SK-N-SH (cell line): Measurements from ENCODE around the gene OR10A4. TPM values are rescaled to one million over a fixed set of nuclear protein-coding genes. Genes with fewer than 3 reads are reported as not detected.
"Not testable (repeated sequence)": the region's sequence is repeated elsewhere in the genome, so short reads cannot be mapped to it uniquely, and the experiment has no call there.

Source experiments
- CTCF ChIA-PET: fragments of 300-600, 350-600 bp; formaldehyde crosslinking; extraction: SDS; loops from one replicate; lab custom pipeline; 2021; lab: Yijun Ruan, JAX
- POLR2A ChIA-PET: fragments of 350-600 bp; sonication (Branson Sonifier 250); formaldehyde crosslinking; extraction: SDS; loops from one replicate; lab custom pipeline; 2020; ENCODE audit warnings: antibody characterized with exemption, inconsistent platforms; lab: Yijun Ruan, JAX
- DNase-seq: peaks from one replicate; pipeline ENCODE4 v3.0.0; 2012
- H2AFZ ChIP-seq: fragments of 200-600 bp; sonication (generic); 2 replicates; pipeline ENCODE4 v1.8.1; 2016; ENCODE audit warnings: antibody characterized with exemption, mild to moderate bottlenecking, low read depth
- H3F3A ChIP-seq: fragments of 200-600 bp; sonication (generic); replicated peaks from 2 replicates; pipeline ENCODE3; 2016; ENCODE audit warnings: antibody characterized with exemption, mild to moderate bottlenecking; ENCODE audit not compliant: insufficient read depth
- H3K27ac ChIP-seq, 2 experiments: fragments of 200-500 bp in 1 of 2; fragments of 200-600 bp in 1 of 2; sonication (Bioruptor generic) in 1 of 2; sonication (generic), shearing (Covaris generic) in 1 of 2; 2 replicates each; pipeline versions ENCODE4 v1.5.1 to v1.6.1; 2014 to 2016; ENCODE audit warnings: low read depth in 2 of 2, inconsistent platforms in 1 of 2, low read length in 1 of 2, mild to moderate bottlenecking in 1 of 2, mixed read lengths in 1 of 2
- H3K27me3 ChIP-seq: fragments of 200-600 bp; sonication (generic), shearing (Covaris generic); 2 replicates; pipeline ENCODE4 v1.6.1; 2016; ENCODE audit warnings: mixed run types; ENCODE audit not compliant: insufficient read depth
- H3K36me3 ChIP-seq, 2 experiments: fragments of 200-500 bp in 1 of 2; fragments of 200-600 bp in 1 of 2; sonication (Bioruptor generic) in 1 of 2; sonication (generic) in 1 of 2; replicated peaks in 1 of 2; 2 replicates each; pipeline versions ENCODE3 to v1.5.1; 2014 to 2016; ENCODE audit warnings: low read length in 1 of 2, mild to moderate bottlenecking in 1 of 2; ENCODE audit not compliant: insufficient read depth in 2 of 2, control insufficient read depth in 1 of 2
- H3K4me1 ChIP-seq, 2 experiments: fragments of 200-500 bp in 1 of 2; fragments of 200-600 bp in 1 of 2; sonication (Bioruptor generic) in 1 of 2; sonication (generic), shearing (Covaris generic) in 1 of 2; 2 replicates each; pipeline versions ENCODE4 v1.5.1 to v1.6.1; 2014 to 2016; ENCODE audit warnings: low read depth in 1 of 2, low read length in 1 of 2, mixed run types in 1 of 2; ENCODE audit not compliant: insufficient read depth in 2 of 2, control insufficient read depth in 1 of 2
- H3K4me2 ChIP-seq: fragments of 200-600 bp; sonication (generic), shearing (Covaris generic); 2 replicates; pipeline ENCODE4 v1.6.1; 2017; ENCODE audit warnings: mixed run types
- H3K4me3 ChIP-seq, 2 experiments: fragments of 200-500 bp in 1 of 2; fragments of 200-600 bp in 1 of 2; sonication (Bioruptor generic) in 1 of 2; sonication (generic), shearing (Covaris generic) in 1 of 2; 2 replicates each; pipeline versions ENCODE4 v1.5.1 to v1.8.1; 2014 to 2016; ENCODE audit warnings: low read depth in 2 of 2, inconsistent platforms in 1 of 2, low read length in 1 of 2, mild to moderate bottlenecking in 1 of 2, mixed read lengths in 1 of 2, moderate library complexity in 1 of 2
- H3K79me2 ChIP-seq: fragments of 200-600 bp; sonication (generic); 2 replicates; pipeline ENCODE4 v1.8.1; 2017; ENCODE audit warnings: mild to moderate bottlenecking; ENCODE audit not compliant: insufficient read depth
- H3K9ac ChIP-seq: fragments of 200-600 bp; sonication (generic); 2 replicates; pipeline ENCODE4 v1.6.1; 2017; ENCODE audit warnings: mixed run types
- H3K9me2 ChIP-seq: fragments of 200-600 bp; sonication (generic); 2 replicates; pipeline ENCODE4 v1.6.1; 2017; ENCODE audit warnings: mixed run types
- H3K9me3 ChIP-seq: fragments of 200-600 bp; sonication (generic); 2 replicates; pipeline ENCODE4 v1.6.1; 2017; ENCODE audit warnings: mixed run types, mild to moderate bottlenecking, moderate library complexity
- H4K20me1 ChIP-seq: fragments of 200-600 bp; sonication (generic); 2 replicates; pipeline ENCODE4 v1.6.1; 2017; ENCODE audit warnings: mild to moderate bottlenecking, mixed run types; ENCODE audit not compliant: insufficient read depth
- ELF1 ChIP-seq: IDR thresholded peaks from 2 replicates; pipeline ENCODE4 v1.4.0; 2012
- FOSL2 ChIP-seq: IDR thresholded peaks from 2 replicates; pipeline ENCODE4 v1.4.0; 2012; ENCODE audit warnings: low read depth, mild to moderate bottlenecking, moderate library complexity, borderline replicate concordance
- FOXJ3 ChIP-seq: sonication (generic); formaldehyde crosslinking; IDR thresholded peaks from 2 replicates; pipeline ENCODE4 v1.5.1; 2020; ENCODE audit warnings: mild to moderate bottlenecking, missing genetic modification reagents
- GATA2 ChIP-seq: sonication (generic); formaldehyde crosslinking; IDR thresholded peaks from 2 replicates; pipeline ENCODE4 v1.5.0; 2020; ENCODE audit warnings: mild to moderate bottlenecking, missing genetic modification reagents
- MEF2A ChIP-seq: IDR thresholded peaks from 2 replicates; pipeline ENCODE4 v1.4.0; 2012; ENCODE audit warnings: low read depth, borderline replicate concordance
- NFIC ChIP-seq: IDR thresholded peaks from 2 replicates; pipeline ENCODE4 v1.4.0; 2012; ENCODE audit warnings: borderline replicate concordance
- POLR2AphosphoS5 ChIP-seq: IDR thresholded peaks from 2 replicates; pipeline ENCODE4 v1.6.1; 2012; ENCODE audit warnings: low read depth, low read length
- RCOR1 ChIP-seq: fragments of 150-350 bp; IDR thresholded peaks from 2 replicates; pipeline ENCODE4 v1.6.1; 2017; ENCODE audit warnings: antibody characterized with exemption, low read length
- RXRA ChIP-seq: IDR thresholded peaks from 2 replicates; pipeline ENCODE4 v1.4.0; 2012; ENCODE audit warnings: low read depth, mild to moderate bottlenecking, borderline replicate concordance
- SIN3A ChIP-seq: IDR thresholded peaks from 2 replicates; pipeline ENCODE4 v1.6.1; 2012; ENCODE audit warnings: low read depth, mild to moderate bottlenecking, low read length, moderate library complexity, borderline replicate concordance
- TAF1 ChIP-seq: IDR thresholded peaks from 2 replicates; pipeline ENCODE4 v1.6.1; 2012; ENCODE audit warnings: low read depth, mild to moderate bottlenecking, low read length, moderate library complexity, borderline replicate concordance
- TEAD4 ChIP-seq: IDR thresholded peaks from 2 replicates; pipeline ENCODE4 v1.4.0; 2012; ENCODE audit warnings: mild to moderate bottlenecking, borderline replicate concordance; ENCODE audit not compliant: insufficient read depth
- YY1 ChIP-seq: IDR thresholded peaks from 2 replicates; pipeline ENCODE4 v1.4.0; 2012; ENCODE audit warnings: low read depth, mild to moderate bottlenecking
- WGBS: methylation state at CpG from one replicate; pipeline ENCODE4 v1.1.6; 2017; ENCODE audit warnings: low lambda C conversion rate; 5-methylcytosine and 5-hydroxymethylcytosine counted together
- polyA plus RNA-seq, 3 experiments: library from polyadenylated mRNA; depleted of rRNA; stranded (reverse); fragments of >200 nt; gene quantifications; 2 replicates each; pipeline ENCODE4 v1.2.3, GENCODE V29; 2012
- TF ChIP-seq, protein P1 (sequence below): IDR thresholded peaks from 2 replicates; pipeline ENCODE4 v1.6.1; 2012; ENCODE audit warnings: mild to moderate bottlenecking, low read depth, low read length, moderate library complexity
- TF ChIP-seq, protein P2 (sequence below): fragments of 200-600 bp; sonication (generic); IDR thresholded peaks from 2 replicates; pipeline ENCODE4 v1.6.1; 2017; ENCODE audit warnings: antibody characterized with exemption, mild to moderate bottlenecking, moderate library complexity
- TF ChIP-seq, protein P3 (sequence below): IDR thresholded peaks from 2 replicates; pipeline ENCODE4 v1.4.0; 2012; ENCODE audit warnings: low read depth, borderline replicate concordance
- TF ChIP-seq, protein P4 (sequence below): fragments of 150-350 bp; IDR thresholded peaks from 2 replicates; pipeline ENCODE4 v1.6.1; 2016; ENCODE audit warnings: mild to moderate bottlenecking, low read depth, low read length
- TF ChIP-seq, protein P5 (sequence below): IDR thresholded peaks from 2 replicates; pipeline ENCODE4; 2012

The OR10A4 gene
- polyA plus RNA-seq, 1 of the 3 experiments (the other 2 are of a cell fraction): not detected

DNA sequence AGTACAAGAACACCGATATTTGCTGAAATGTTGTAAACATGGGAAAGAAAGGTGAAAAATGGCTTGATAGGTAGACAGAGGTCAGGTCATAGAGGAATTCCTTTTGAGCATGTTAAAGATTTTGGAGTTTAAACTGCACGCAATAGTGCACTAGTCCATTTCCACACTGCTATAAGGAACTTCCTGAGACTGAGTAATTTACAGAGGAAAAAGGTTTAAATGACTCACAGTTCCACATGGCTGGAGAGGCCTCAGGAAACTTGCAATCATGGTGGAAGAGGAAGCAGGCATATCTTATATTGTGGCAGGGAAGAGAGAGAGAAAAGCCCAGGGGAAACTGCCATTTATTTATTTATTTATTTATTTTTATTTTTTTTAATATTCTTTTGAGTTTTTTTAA is 25.9 kb upstream of the OR10A4 start:
- Histone ChIP-seq H4K20me1 (no peaks in the 10 kb centered on the region), H3K27me3 (no peaks in the 10 kb centered on the region), H3F3A (no peaks in the 10 kb centered on the region), H3K9me3 (no peaks in the 10 kb centered on the region), H3K36me3 (no peaks in the 10 kb centered on the region), H3K4me1 (no peaks in the 10 kb centered on the region), H2AFZ (no peak overlapping the region), H3K4me2 (no peak overlapping the region), H3K4me3 (no peak overlapping the region), H3K9me2 (no peaks in the 10 kb centered on the region), H3K9ac (no peak overlapping the region), H3K79me2 (no peaks in the 10 kb centered on the region), H3K27ac (no peak overlapping the region)
- no peak for TF ChIP-seq GATA2 (CRISPR knock-in tag)
- TF ChIP-seq, protein P1, sequence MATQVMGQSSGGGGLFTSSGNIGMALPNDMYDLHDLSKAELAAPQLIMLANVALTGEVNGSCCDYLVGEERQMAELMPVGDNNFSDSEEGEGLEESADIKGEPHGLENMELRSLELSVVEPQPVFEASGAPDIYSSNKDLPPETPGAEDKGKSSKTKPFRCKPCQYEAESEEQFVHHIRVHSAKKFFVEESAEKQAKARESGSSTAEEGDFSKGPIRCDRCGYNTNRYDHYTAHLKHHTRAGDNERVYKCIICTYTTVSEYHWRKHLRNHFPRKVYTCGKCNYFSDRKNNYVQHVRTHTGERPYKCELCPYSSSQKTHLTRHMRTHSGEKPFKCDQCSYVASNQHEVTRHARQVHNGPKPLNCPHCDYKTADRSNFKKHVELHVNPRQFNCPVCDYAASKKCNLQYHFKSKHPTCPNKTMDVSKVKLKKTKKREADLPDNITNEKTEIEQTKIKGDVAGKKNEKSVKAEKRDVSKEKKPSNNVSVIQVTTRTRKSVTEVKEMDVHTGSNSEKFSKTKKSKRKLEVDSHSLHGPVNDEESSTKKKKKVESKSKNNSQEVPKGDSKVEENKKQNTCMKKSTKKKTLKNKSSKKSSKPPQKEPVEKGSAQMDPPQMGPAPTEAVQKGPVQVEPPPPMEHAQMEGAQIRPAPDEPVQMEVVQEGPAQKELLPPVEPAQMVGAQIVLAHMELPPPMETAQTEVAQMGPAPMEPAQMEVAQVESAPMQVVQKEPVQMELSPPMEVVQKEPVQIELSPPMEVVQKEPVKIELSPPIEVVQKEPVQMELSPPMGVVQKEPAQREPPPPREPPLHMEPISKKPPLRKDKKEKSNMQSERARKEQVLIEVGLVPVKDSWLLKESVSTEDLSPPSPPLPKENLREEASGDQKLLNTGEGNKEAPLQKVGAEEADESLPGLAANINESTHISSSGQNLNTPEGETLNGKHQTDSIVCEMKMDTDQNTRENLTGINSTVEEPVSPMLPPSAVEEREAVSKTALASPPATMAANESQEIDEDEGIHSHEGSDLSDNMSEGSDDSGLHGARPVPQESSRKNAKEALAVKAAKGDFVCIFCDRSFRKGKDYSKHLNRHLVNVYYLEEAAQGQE: no peak
- no peak for TF ChIP-seq RCOR1
- TF ChIP-seq, protein P2, sequence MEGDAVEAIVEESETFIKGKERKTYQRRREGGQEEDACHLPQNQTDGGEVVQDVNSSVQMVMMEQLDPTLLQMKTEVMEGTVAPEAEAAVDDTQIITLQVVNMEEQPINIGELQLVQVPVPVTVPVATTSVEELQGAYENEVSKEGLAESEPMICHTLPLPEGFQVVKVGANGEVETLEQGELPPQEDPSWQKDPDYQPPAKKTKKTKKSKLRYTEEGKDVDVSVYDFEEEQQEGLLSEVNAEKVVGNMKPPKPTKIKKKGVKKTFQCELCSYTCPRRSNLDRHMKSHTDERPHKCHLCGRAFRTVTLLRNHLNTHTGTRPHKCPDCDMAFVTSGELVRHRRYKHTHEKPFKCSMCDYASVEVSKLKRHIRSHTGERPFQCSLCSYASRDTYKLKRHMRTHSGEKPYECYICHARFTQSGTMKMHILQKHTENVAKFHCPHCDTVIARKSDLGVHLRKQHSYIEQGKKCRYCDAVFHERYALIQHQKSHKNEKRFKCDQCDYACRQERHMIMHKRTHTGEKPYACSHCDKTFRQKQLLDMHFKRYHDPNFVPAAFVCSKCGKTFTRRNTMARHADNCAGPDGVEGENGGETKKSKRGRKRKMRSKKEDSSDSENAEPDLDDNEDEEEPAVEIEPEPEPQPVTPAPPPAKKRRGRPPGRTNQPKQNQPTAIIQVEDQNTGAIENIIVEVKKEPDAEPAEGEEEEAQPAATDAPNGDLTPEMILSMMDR: no peak
- TF ChIP-seq POLR2AphosphoS5: no peak
- TF ChIP-seq, protein P3, sequence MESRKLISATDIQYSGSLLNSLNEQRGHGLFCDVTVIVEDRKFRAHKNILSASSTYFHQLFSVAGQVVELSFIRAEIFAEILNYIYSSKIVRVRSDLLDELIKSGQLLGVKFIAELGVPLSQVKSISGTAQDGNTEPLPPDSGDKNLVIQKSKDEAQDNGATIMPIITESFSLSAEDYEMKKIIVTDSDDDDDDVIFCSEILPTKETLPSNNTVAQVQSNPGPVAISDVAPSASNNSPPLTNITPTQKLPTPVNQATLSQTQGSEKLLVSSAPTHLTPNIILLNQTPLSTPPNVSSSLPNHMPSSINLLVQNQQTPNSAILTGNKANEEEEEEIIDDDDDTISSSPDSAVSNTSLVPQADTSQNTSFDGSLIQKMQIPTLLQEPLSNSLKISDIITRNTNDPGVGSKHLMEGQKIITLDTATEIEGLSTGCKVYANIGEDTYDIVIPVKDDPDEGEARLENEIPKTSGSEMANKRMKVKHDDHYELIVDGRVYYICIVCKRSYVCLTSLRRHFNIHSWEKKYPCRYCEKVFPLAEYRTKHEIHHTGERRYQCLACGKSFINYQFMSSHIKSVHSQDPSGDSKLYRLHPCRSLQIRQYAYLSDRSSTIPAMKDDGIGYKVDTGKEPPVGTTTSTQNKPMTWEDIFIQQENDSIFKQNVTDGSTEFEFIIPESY: no peak
- TF ChIP-seq, protein P4, sequence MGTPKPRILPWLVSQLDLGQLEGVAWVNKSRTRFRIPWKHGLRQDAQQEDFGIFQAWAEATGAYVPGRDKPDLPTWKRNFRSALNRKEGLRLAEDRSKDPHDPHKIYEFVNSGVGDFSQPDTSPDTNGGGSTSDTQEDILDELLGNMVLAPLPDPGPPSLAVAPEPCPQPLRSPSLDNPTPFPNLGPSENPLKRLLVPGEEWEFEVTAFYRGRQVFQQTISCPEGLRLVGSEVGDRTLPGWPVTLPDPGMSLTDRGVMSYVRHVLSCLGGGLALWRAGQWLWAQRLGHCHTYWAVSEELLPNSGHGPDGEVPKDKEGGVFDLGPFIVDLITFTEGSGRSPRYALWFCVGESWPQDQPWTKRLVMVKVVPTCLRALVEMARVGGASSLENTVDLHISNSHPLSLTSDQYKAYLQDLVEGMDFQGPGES: no peak
- TF ChIP-seq NFIC: no peak
- no peak for TF ChIP-seq TEAD4
- TF ChIP-seq, protein P5, sequence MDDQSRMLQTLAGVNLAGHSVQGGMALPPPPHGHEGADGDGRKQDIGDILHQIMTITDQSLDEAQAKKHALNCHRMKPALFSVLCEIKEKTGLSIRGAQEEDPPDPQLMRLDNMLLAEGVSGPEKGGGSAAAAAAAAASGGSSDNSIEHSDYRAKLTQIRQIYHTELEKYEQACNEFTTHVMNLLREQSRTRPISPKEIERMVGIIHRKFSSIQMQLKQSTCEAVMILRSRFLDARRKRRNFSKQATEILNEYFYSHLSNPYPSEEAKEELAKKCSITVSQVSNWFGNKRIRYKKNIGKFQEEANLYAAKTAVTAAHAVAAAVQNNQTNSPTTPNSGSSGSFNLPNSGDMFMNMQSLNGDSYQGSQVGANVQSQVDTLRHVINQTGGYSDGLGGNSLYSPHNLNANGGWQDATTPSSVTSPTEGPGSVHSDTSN: no peak
- TF ChIP-seq FOXJ3: no peak
- TF ChIP-seq RXRA: no peak
- no peak for TF ChIP-seq SIN3A
- TF ChIP-seq TAF1: no peak
- no peak for TF ChIP-seq MEF2A
- no peak for TF ChIP-seq FOSL2
- TF ChIP-seq ELF1: no peak
- no peak for TF ChIP-seq YY1
- DNase-seq: no peak
- POLR2A ChIA-PET: no interaction called here
- CTCF ChIA-PET: no interaction called here
- WGBS: 10% methylated on average over 2 of the region's 2 CpGs

DNA sequence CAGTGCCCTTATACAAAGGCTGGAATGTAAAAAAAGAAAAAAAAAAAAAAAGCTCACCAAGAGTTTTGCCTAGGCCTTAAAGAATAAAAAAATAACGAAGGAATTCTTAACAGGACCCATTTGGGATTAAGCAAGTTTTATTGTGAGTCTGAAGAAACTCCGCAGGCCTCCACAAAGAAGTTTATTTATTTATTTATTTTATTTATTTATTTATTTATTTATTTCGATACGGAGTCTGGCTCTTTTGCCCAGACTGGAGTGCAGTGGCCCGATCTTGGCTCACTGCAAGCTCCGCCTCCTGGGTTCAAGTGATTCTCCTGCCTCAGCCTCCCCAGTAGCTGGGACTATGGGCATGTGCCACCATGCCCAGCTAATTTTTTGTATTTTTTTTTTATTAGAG is 21.6 kb upstream of the OR10A4 start:
- H3F3A ChIP-seq, H3K4me2 ChIP-seq, DNase-seq, H3K27me3 ChIP-seq, H3K9me3 ChIP-seq, H4K20me1 ChIP-seq, H3K4me3 ChIP-seq, H3K36me3 ChIP-seq, H3K4me1 ChIP-seq, POLR2A ChIA-PET, H3K27ac ChIP-seq, H3K9ac ChIP-seq, H3K79me2 ChIP-seq, H2AFZ ChIP-seq, H3K9me2 ChIP-seq: not testable (repeated sequence)
- 37% methylated on average over 6 of the region's 6 CpGs for WGBS
- CTCF ChIA-PET: interaction anchor here (1.2 kb wide), 1 partner anchor 76 kb away, joined by 3 read pairs; no protein-coding TSS in a partner anchor
